ENCODE data around the gene UIMC1.

GRCh38 chr5:177035976-177036375 lies 29.4 kb upstream of the UIMC1 start:
- TF ChIP-seq, protein P1, sequence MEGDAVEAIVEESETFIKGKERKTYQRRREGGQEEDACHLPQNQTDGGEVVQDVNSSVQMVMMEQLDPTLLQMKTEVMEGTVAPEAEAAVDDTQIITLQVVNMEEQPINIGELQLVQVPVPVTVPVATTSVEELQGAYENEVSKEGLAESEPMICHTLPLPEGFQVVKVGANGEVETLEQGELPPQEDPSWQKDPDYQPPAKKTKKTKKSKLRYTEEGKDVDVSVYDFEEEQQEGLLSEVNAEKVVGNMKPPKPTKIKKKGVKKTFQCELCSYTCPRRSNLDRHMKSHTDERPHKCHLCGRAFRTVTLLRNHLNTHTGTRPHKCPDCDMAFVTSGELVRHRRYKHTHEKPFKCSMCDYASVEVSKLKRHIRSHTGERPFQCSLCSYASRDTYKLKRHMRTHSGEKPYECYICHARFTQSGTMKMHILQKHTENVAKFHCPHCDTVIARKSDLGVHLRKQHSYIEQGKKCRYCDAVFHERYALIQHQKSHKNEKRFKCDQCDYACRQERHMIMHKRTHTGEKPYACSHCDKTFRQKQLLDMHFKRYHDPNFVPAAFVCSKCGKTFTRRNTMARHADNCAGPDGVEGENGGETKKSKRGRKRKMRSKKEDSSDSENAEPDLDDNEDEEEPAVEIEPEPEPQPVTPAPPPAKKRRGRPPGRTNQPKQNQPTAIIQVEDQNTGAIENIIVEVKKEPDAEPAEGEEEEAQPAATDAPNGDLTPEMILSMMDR (IDR thresholded peaks at IDR 0.05), result no peak
- TF ChIP-seq POLR2A (IDR thresholded peaks at IDR 0.05), result no peak

Measured in stomach (tissue), 4 donors.